HUES6 (cell line): Measurements from ENCODE around the gene ITGA2.

Source experiments
- H3K27ac ChIP-seq: 2 replicates; pipeline ENCODE4 v1.7.0; 2013; ENCODE audit warnings: low read depth, mild to moderate bottlenecking, low read length, inconsistent platforms
- H3K27me3 ChIP-seq: 2 replicates; pipeline ENCODE4 v1.6.1; 2013; ENCODE audit warnings: low read length; ENCODE audit not compliant: control insufficient read depth, insufficient read depth
- H3K36me3 ChIP-seq: 2 replicates; pipeline ENCODE4 v1.6.1; 2013; ENCODE audit warnings: low read length; ENCODE audit not compliant: control insufficient read depth, insufficient read depth
- H3K4me1 ChIP-seq: 2 replicates; pipeline ENCODE4 v1.6.1; 2013; ENCODE audit warnings: low read length; ENCODE audit not compliant: control insufficient read depth, insufficient read depth
- H3K4me3 ChIP-seq: 2 replicates; pipeline ENCODE4 v1.5.1; 2013; ENCODE audit warnings: low read depth, low read length
- H3K9ac ChIP-seq: one replicate; pipeline ENCODE4 v1.6.1; 2013; ENCODE audit warnings: mild to moderate bottlenecking, low read length
- H3K9me3 ChIP-seq: 2 replicates; pipeline ENCODE4 v1.6.1; 2013; ENCODE audit warnings: low read depth, low read length; ENCODE audit not compliant: control insufficient read depth, insufficient read depth

Gene ITGA2

DNA sequence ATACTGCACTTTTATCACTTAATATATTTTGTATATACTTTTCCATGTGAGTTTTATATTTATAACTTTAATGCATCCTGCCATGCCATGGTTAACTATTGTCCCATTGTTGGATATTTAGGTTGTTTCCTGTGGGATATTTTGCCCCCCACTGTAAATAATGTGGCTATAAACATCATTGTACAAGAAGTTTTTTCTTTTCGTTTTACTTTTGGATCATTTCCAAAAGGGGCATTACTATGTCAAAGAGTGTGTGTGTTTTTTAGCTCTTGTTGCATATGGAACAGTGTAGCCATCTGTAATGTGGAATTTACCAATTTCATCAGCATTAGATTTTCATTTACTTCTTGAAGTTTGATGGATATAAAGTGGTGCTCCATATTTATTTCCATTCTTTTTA, 13.3 kb downstream of the ITGA2 start:
- H3K4me3 ChIP-seq: no peak overlapping the region
- no peak overlapping the region for H3K27ac ChIP-seq
- no peaks in the 10 kb centered on the region for H3K4me1 ChIP-seq
- H3K36me3 ChIP-seq: no peaks in the 10 kb centered on the region
- no peaks in the 10 kb centered on the region for H3K9me3 ChIP-seq
- no peaks in the 10 kb centered on the region for H3K27me3 ChIP-seq
- no peak overlapping the region for H3K9ac ChIP-seq

DNA sequence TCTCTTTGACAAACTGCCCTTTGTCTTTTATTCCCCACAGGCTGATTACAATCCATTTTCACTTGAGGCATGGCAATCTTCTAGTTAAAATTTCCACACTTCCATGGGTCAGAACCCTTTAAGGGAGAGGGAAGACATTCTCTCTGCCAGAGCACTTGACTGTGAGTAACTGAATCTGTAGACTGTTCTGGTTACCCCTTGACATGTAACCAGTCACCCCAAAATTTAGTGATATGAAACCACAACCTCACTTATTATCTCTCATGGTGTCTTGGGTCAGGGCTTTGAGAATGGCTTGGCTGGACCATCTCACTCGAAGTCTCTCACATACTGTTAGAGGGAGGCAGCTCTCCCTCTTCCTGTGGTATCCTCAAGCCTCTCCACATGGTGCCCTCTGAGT, 14.0 kb downstream of the ITGA2 start:
- Histone ChIP-seq H3K27me3 (no peaks in the 10 kb centered on the region), H3K27ac (no peak overlapping the region), H3K4me1 (no peaks in the 10 kb centered on the region), H3K9me3 (no peaks in the 10 kb centered on the region), H3K9ac (no peak overlapping the region), H3K36me3 (no peaks in the 10 kb centered on the region), H3K4me3 (no peak overlapping the region)

DNA sequence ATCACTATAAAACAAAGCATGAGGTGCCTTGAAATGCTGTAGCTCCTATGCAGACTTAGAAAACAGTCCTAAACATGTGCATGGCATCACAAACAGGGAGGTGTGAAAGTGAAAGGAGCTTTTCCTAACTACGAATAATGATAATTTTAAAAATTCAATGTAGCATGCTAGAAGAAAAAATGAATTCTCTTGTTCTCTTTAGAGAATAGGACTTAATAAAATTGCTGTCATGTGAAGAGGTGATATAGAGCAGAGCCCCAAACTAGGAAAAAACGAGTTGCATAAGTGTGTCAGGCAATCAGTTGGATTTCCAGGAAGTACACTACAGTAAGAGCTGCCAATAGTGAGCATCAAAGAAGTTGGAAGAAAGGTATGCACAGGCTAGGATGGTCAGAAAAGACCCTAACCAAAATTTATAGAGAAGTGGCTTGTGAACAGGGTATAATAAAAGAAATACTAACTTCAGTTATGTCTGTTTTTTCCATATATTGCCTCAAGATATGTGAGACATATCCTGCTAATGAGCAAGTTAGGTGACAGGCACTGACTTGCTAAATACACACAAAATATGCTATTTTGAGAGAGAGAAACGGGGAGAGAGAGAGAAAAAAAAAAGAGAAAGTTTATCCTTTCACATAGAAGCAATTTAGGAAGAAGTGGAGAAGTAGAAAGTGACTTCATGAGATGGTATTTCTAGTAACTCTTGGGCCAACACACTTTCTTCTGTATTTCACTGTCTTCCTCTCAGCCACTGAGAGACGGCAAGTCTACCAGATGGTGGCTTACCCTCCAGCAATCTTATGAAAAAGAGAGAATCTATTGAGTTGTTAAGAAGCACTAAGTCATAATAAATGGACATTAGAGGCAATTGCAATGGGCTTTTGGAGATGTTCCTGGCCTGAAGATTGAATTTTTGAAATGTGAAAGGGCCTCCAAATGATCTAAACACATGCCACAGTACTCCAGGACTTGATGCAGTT, 18.0 kb downstream of the ITGA2 start:
- Histone ChIP-seq H3K36me3 (no peaks in the 10 kb centered on the region), H3K9ac (no peak overlapping the region), H3K27me3 (no peaks in the 10 kb centered on the region), H3K9me3 (no peaks in the 10 kb centered on the region), H3K4me3 (no peak overlapping the region), H3K4me1 (no peaks in the 10 kb centered on the region), H3K27ac (no peak overlapping the region)

DNA sequence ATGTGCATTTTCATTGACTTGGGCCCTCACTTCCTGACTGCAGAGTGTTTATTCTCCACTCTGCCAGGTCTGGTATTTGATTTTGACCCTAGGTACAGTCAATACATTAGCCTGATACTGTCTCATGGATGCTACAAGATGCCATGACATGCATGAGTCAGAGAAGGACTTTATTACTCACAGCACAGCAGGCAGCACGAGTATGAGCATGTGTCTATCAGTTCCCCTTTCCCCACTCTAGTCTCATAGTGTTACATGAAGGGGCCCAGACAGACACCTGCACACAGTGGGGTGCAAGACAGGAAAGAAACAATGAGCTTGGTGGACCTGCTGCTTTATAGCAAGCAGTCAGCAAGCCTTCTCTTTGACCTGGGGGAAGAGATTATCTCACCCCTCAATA, 19.6 kb downstream of the ITGA2 start:
- Histone ChIP-seq H3K4me3 (no peak overlapping the region), H3K9ac (no peak overlapping the region), H3K9me3 (no peaks in the 10 kb centered on the region), H3K4me1 (no peaks in the 10 kb centered on the region), H3K36me3 (no peaks in the 10 kb centered on the region), H3K27ac (no peak overlapping the region), H3K27me3 (no peaks in the 10 kb centered on the region)

DNA sequence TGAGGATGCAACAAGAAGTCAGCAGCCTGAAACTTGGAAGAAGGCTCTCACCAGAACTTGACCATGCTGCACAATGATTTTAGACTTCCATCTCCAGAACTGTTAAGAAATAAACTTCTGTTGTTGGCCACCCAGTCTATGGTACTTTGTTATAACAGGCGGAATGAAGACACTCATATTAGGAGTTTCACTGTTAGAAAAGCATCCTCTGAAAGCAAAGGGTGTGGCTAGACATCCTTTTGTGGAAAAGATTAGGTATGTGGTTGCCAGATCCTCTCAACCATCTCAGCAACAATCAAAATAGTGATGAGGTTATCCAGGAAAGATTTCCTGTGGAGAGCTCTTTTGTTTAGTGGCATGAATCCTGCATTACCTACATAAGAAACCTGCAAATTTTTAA, 20.7 kb downstream of the ITGA2 start:
- no peak overlapping the region for H3K9ac ChIP-seq
- no peaks in the 10 kb centered on the region for H3K4me1 ChIP-seq
- no peaks in the 10 kb centered on the region for H3K9me3 ChIP-seq
- no peak overlapping the region for H3K4me3 ChIP-seq
- H3K36me3 ChIP-seq: no peaks in the 10 kb centered on the region
- H3K27ac ChIP-seq: no peak overlapping the region
- no peaks in the 10 kb centered on the region for H3K27me3 ChIP-seq

DNA sequence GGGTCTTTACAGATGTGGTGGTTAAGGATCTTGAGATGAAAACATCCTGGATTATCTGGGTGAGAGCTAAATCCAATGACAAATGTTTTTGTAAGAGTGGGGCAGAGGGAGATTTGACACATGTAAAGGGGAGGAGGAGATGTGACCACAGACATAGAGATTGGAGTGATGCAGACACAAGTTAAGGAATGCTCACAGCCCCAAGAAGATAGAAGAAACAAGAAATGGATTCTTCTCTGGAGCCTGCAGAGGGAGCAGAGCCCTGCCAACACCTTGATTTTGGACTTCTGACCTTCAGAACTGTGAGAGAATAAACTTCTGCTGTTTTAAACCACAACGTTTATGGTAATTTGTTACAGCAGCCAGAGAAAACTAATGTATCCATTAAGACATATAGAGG, 21.7 kb downstream of the ITGA2 start:
- Histone ChIP-seq H3K27ac (no peak overlapping the region), H3K4me1 (no peaks in the 10 kb centered on the region)

DNA sequence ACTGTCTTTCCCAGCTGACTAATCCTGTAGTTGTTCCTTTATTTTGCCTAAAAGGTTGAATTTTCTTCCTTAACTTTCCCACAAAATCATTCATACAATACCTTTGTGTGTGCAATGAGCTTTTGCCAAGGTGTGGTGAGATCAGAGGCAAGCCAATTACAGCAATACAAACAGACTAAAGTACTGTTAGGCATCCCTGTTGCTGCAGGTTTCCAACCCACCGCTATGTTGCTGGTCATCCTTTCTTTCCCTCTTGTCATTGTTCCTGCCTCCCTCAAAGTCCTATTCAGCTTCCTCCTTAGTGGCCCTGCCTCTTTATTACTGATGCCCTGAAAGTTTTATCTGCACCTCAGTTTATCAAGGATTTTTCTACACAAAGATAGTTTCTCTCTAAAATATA, 22.1 kb downstream of the ITGA2 start:
- Histone ChIP-seq H3K9ac (no peak overlapping the region), H3K27ac (no peak overlapping the region), H3K36me3 (no peaks in the 10 kb centered on the region), H3K9me3 (no peaks in the 10 kb centered on the region), H3K27me3 (no peaks in the 10 kb centered on the region), H3K4me1 (no peaks in the 10 kb centered on the region), H3K4me3 (no peak overlapping the region)

More for the DNA sequence above, 21.7 kb downstream of the ITGA2 start:
- Histone ChIP-seq H3K36me3 (no peaks in the 10 kb centered on the region), H3K27me3 (no peaks in the 10 kb centered on the region), H3K9ac (no peak overlapping the region), H3K4me3 (no peak overlapping the region), H3K9me3 (no peaks in the 10 kb centered on the region)

DNA sequence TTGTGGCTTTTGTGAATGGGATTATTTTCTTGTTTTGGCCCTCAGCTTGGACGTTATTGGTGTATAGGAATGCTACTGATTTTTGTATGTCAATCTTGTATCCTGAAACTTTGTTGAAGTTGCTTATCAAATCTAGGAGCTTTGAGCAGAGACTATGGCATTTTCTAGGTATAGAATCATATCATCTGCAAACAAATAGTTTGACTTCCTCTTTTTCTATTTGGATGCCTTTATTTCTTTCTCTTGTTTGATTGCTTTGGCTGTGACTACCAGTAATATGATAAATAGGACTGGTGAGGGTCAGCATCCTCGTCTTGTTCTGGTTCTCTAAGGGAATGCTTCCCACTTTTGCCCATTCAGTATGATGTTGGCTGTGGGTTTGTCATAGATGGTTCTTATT, 24.7 kb downstream of the ITGA2 start:
- Histone ChIP-seq H3K4me3 (no peak overlapping the region), H3K27ac (no peak overlapping the region)

DNA sequence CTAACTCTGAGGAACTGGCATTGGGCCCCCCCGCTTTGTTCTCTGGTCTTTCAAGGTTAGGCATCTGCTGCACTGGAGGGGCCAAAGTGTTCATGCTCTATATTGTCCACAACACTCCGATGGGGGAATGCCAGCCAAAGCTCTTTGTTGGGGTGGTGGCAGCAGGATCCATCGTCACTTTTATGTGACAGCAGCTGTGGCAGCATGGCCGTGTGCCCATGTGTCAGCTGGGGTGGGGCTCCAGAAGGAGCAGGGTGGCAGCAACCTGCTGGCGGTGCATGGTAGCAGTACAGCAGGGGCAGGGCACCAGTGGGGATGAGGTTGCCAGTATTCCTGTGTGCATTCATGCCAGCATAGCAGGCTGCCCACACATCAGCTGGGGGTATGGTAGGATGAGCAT, 28.2 kb downstream of the ITGA2 start:
- Histone ChIP-seq H3K27ac (no peak overlapping the region), H3K4me1 (no peaks in the 10 kb centered on the region), H3K27me3 (no peaks in the 10 kb centered on the region)

More for the DNA sequence above, 24.7 kb downstream of the ITGA2 start:
- Histone ChIP-seq H3K9me3 (no peaks in the 10 kb centered on the region), H3K4me1 (no peaks in the 10 kb centered on the region), H3K9ac (no peak overlapping the region), H3K36me3 (no peaks in the 10 kb centered on the region), H3K27me3 (no peaks in the 10 kb centered on the region)

DNA sequence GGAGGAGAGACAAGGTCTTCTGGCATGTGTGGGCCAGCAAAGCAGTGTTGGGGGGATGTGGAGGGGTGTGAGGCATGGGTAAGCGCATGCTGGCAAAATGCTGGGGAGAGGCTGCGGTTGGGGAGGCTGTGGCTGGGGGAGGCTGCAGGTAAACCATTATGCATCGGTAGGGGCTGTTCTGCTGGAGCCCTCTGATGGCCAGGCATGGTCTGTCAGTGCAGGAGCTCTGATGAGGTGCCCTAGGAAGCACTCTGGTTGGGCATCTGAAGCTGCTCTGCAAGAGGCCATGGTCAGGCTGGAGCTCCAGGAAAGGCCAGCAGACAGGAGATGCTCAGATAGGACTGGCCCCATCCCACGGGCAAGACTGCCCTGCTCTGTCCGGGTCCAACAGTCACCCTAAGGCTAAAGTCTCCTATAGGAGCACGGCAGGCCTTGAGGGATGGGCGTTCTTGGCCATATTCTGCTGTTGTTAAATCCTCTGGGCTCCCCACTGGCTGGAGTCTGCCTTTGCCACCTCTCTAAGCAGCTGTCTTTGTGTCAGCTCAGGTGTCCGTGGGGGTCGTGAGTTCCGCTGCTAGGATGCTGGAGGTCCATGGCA, 28.7 kb downstream of the ITGA2 start:
- H3K4me3 ChIP-seq: no peak overlapping the region
- H3K27ac ChIP-seq: no peak overlapping the region
- H3K9ac ChIP-seq: no peak overlapping the region
- H3K27me3 ChIP-seq: no peaks in the 10 kb centered on the region
- H3K36me3 ChIP-seq: no peaks in the 10 kb centered on the region
- H3K9me3 ChIP-seq: no peaks in the 10 kb centered on the region
- no peaks in the 10 kb centered on the region for H3K4me1 ChIP-seq

More for the DNA sequence above, 28.2 kb downstream of the ITGA2 start:
- Histone ChIP-seq H3K4me3 (no peak overlapping the region), H3K9ac (no peak overlapping the region), H3K9me3 (no peaks in the 10 kb centered on the region), H3K36me3 (no peaks in the 10 kb centered on the region)

DNA sequence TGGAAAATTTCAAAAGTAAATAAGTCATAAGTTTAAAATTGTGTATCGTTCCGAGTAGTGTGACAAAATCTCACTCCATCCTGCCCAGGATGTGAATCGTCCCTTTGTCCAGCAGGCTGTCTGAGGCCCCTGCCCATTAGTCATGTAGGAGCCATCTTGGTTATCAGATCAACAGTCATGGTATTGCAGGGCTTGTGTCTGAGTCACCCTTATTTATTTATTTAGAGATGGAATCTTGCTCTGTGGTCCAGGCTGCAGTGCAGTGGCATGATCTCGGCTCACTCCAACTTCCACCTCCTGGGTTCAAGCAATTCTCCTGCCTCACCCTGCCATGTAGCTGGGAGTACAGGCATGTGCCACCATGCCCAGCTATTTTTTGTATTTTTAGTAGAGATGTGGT, 30.2 kb downstream of the ITGA2 start:
- Histone ChIP-seq H3K36me3 (no peaks in the 10 kb centered on the region), H3K27ac (no peak overlapping the region), H3K4me3 (no peak overlapping the region), H3K9me3 (no peaks in the 10 kb centered on the region), H3K9ac (no peak overlapping the region), H3K27me3 (no peaks in the 10 kb centered on the region), H3K4me1 (no peaks in the 10 kb centered on the region)
